ENCODE data around the gene MAPKAPK2. TPM values are rescaled to one million over a fixed set of nuclear protein-coding genes. Genes with fewer than 3 reads are reported as not detected.

MAPKAPK2 gene
- total RNA-seq, 1 experiment from 2014 or later, result 98.5 TPM

DNA sequence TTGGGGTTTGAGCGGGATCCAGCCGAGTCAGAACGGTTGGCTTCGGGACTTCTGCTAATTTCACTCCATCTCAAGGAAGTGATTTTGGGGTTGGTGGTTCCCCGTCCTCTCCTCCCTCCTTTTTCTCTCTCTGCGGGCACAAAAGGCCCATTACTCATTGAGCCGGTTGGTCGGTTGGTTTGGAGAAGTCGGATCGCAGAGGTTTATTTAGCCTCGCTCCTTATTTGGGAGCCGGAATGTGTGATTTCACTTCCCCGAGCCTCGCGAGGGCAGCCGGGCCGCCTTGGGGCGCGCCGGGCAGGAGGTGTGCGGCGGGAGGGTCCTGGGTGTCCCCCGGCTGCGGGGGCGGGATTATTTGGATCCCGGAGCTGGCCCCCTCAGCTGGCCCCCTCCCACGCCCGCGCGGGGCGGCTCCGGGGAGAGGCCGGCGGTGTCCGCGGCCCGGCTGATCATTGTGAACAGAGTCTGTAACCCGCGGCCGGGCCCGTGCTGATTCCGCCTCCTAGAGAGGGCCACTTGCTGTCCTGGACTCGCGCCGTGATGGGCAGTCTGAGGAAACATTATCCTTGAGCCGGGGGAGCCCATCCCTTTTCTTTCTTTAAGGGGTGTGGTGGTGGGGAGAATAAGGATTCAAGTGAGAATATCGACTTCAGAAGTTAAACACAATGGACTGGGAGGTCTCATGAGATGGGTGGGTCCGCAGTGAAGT is 1.2 kb downstream of the MAPKAPK2 start:
- Histone ChIP-seq H3K27me3 (ENCODE audit: low read length) (peaks cover 13% of the 10 kb centered on the region), H3K9me3 (ENCODE audit: low read length) (no peaks in the 10 kb centered on the region), H3K9ac (ENCODE audit: low read length) (peak overlapping the region; percentile 82), H3K4me3 (ENCODE audit: low read length) (peak overlapping the region; percentile 85), H3F3A (ENCODE audit: low read length, unreplicated experiment) (no peaks in the 10 kb centered on the region), H3K9me2 (replicated peaks; ENCODE audit: low read length) (no peaks in the 10 kb centered on the region), H3K27ac (ENCODE audit: low read length) (peak overlapping the region; percentile 65), H3K4me1 (ENCODE audit: insufficient read depth, low read length) (peaks cover 28% of the 10 kb centered on the region), H4K20me1 (ENCODE audit: low read length) (peaks cover 51% of the 10 kb centered on the region), H3K36me3 (ENCODE audit: low read depth, low read length) (no peaks in the 10 kb centered on the region), H3K79me2 (ENCODE audit: low read length) (peaks cover 57% of the 10 kb centered on the region), H2AFZ (ENCODE audit: low read length) (peak overlapping the region; percentile 71), H3K4me2 (ENCODE audit: low read length) (peak overlapping the region; percentile 91)
- ATAC-seq, result peak; percentile 48
- ChIA-PET POLR2A (ENCODE audit: unreplicated experiment) (no interaction called here), CTCF (interaction anchor here (0.6 kb wide), 1 partner anchor 55 kb away, joined by 3 read pairs; no protein-coding TSS in a partner anchor)
- intact Hi-C loops (cut with micrococcal nuclease), result loop anchor here (1.0 to 10.0 kb wide), 3 partner anchors 28 to 369 kb away; partner anchors contain the start of genes PFKFB2 and YOD1
- DNase-seq, result peak; percentile 83
- BruUV-seq (replicated peaks), result no TSS peak
- TF ChIP-seq EZH2 (IDR thresholded peaks at IDR 0.05; ENCODE audit: low read length, unreplicated experiment) (no peak), EZH2phosphoT487 (IDR thresholded peaks at IDR 0.05; ENCODE audit: borderline replicate concordance, low read length) (no peak)
- TF ChIP-seq, protein P1, sequence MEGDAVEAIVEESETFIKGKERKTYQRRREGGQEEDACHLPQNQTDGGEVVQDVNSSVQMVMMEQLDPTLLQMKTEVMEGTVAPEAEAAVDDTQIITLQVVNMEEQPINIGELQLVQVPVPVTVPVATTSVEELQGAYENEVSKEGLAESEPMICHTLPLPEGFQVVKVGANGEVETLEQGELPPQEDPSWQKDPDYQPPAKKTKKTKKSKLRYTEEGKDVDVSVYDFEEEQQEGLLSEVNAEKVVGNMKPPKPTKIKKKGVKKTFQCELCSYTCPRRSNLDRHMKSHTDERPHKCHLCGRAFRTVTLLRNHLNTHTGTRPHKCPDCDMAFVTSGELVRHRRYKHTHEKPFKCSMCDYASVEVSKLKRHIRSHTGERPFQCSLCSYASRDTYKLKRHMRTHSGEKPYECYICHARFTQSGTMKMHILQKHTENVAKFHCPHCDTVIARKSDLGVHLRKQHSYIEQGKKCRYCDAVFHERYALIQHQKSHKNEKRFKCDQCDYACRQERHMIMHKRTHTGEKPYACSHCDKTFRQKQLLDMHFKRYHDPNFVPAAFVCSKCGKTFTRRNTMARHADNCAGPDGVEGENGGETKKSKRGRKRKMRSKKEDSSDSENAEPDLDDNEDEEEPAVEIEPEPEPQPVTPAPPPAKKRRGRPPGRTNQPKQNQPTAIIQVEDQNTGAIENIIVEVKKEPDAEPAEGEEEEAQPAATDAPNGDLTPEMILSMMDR (conservative IDR thresholded peaks at IDR 0.05; ENCODE audit: low read depth, low read length), result no peak

- peaks cover 13% of the 10 kb centered on the region for H3K27me3 ChIP-seq (ENCODE audit: low read length)
- no peak overlapping the region for H3K27ac ChIP-seq (ENCODE audit: low read length)
- peaks cover 63% of the 10 kb centered on the region for H3K79me2 ChIP-seq (ENCODE audit: low read length)
- H3K4me1 ChIP-seq (ENCODE audit: insufficient read depth, low read length), result peaks cover 28% of the 10 kb centered on the region
- ChIA-PET POLR2A (ENCODE audit: unreplicated experiment) (no interaction called here), CTCF (interaction anchor here (0.6 kb wide), 1 partner anchor 56 kb away, joined by 3 read pairs; no protein-coding TSS in a partner anchor)
- TSS peak; percentile 35 for BruUV-seq (replicated peaks)
- ATAC-seq (no peak), DNase-seq (no peak)
- H3K9me2 ChIP-seq (replicated peaks; ENCODE audit: low read length), result no peaks in the 10 kb centered on the region
- no peaks in the 10 kb centered on the region for H3K36me3 ChIP-seq (ENCODE audit: low read depth, low read length)
- peaks cover 56% of the 10 kb centered on the region for H4K20me1 ChIP-seq (ENCODE audit: low read length)
- H3K9ac ChIP-seq (ENCODE audit: low read length), result peak overlapping the region; percentile 82
- intact Hi-C loops (cut with micrococcal nuclease), result loop anchor here (1.0 to 10.0 kb wide), 3 partner anchors 28 to 368 kb away; partner anchors contain the start of genes PFKFB2 and YOD1
- H3K4me2 ChIP-seq (ENCODE audit: low read length), result peak overlapping the region; percentile 91
- peak overlapping the region; percentile 71 for H2AFZ ChIP-seq (ENCODE audit: low read length)
- TF ChIP-seq, protein P1 (conservative IDR thresholded peaks at IDR 0.05; ENCODE audit: low read depth, low read length), result no peak
- TF ChIP-seq EZH2 (IDR thresholded peaks at IDR 0.05; ENCODE audit: low read length, unreplicated experiment) (no peak), EZH2phosphoT487 (IDR thresholded peaks at IDR 0.05; ENCODE audit: borderline replicate concordance, low read length) (no peak)
- peak overlapping the region; percentile 85 for H3K4me3 ChIP-seq (ENCODE audit: low read length)
- no peaks in the 10 kb centered on the region for H3F3A ChIP-seq (ENCODE audit: low read length, unreplicated experiment)
- no peaks in the 10 kb centered on the region for H3K9me3 ChIP-seq (ENCODE audit: low read length)
Measured at GRCh38 chr1:206686478-206687249, 2.0 kb downstream of the MAPKAPK2 start.
